Karpas-422 (cell line): Measurements from ENCODE around the gene CGRRF1. TPM values are rescaled to one million over a fixed set of nuclear protein-coding genes. Genes with fewer than 3 reads are reported as not detected.
A peak's percentile ranks its signal among the peaks of the same experiment; 100 is the strongest.

Source experiments
- DNase-seq: peaks from one replicate; pipeline ENCODE4 v3.0.0-alpha.2; 2015
- H2AFZ ChIP-seq: fragments of 200-600 bp; sonication (generic); 2 replicates; pipeline ENCODE4 v1.6.1; 2014; ENCODE audit warnings: antibody characterized with exemption, low read length, mixed read lengths
- H3K27ac ChIP-seq: fragments of 200-600 bp; sonication (generic); 2 replicates; pipeline ENCODE4 v1.5.1; 2014; ENCODE audit warnings: mild to moderate bottlenecking, low read length, moderate library complexity
- H3K27me3 ChIP-seq: fragments of 200-600 bp; sonication (generic); 2 replicates; pipeline ENCODE4 v1.6.1; 2014; ENCODE audit warnings: low read length, mixed read lengths
- H3K36me3 ChIP-seq: fragments of 200-600 bp; sonication (generic); 2 replicates; pipeline ENCODE4 v1.6.1; 2014; ENCODE audit warnings: low read length, mixed read lengths; ENCODE audit not compliant: insufficient read depth
- H3K4me1 ChIP-seq: fragments of 200-600 bp; sonication (generic); 2 replicates; pipeline ENCODE4 v1.6.1; 2014; ENCODE audit warnings: mild to moderate bottlenecking, low read length, mixed read lengths
- H3K4me2 ChIP-seq: fragments of 200-600 bp; sonication (generic); 2 replicates; pipeline ENCODE4 v1.6.1; 2014; ENCODE audit warnings: low read length, low read depth, mild to moderate bottlenecking; ENCODE audit not compliant: poor library complexity, severe bottlenecking
- H3K4me3 ChIP-seq: fragments of 200-600 bp; sonication (generic); 2 replicates; pipeline ENCODE4 v1.5.1; 2014; ENCODE audit warnings: mild to moderate bottlenecking, antibody characterized with exemption, low read length, mixed read lengths
- H3K79me2 ChIP-seq: fragments of 200-600 bp; sonication (generic); 2 replicates; pipeline ENCODE4 v1.6.1; 2014; ENCODE audit warnings: mild to moderate bottlenecking, low read length, mixed read lengths
- H3K9ac ChIP-seq: fragments of 200-600 bp; sonication (generic); 2 replicates; pipeline ENCODE4 v1.6.0; 2014; ENCODE audit warnings: low read length
- H3K9me2 ChIP-seq: fragments of 200-600 bp; sonication (generic), shearing (Covaris generic); replicated peaks from 2 replicates; pipeline ENCODE4 v1.6.0; 2014; ENCODE audit warnings: mild to moderate bottlenecking, low read length, moderate library complexity; ENCODE audit not compliant: insufficient read depth
- H3K9me3 ChIP-seq: fragments of 300-700, 200-600 bp; sonication (generic); 2 replicates; pipeline ENCODE4 v1.6.1; 2014; ENCODE audit warnings: low read length, mixed read lengths
- H4K20me1 ChIP-seq: fragments of 200-600 bp; sonication (generic); 2 replicates; pipeline ENCODE4 v1.6.1; 2014; ENCODE audit warnings: mild to moderate bottlenecking, antibody characterized with exemption, low read length, low read depth; ENCODE audit not compliant: insufficient read depth
- total RNA-seq: library from RNA; depleted of rRNA; stranded (reverse); fragments of >200 nt; shearing (Covaris generic); gene quantifications from 2 replicates; pipeline ENCODE4 v1.2.3, GENCODE V29; 2014; ENCODE audit warnings: low replicate concordance

CGRRF1 gene
- total RNA-seq, 1 experiment from 2014 or later: 25.9 TPM

DNA sequence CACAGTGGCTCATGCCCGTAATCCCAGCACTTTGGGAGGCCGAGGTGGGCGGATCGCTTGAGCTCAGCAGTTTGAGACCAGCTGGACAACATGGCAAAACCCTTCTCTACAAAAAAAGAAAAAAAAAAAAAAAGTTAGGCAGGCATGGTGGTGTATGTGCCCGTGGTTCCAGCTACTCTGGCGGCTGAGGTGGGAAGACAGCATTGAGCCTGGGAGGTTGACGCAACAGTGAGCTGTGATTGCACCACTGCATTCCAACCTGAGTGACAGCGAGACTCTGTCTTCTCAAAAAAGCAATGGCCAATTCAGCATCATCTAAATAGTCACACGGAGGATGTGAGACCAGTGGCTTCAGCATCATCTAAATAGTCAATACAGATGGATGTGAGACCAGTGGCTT, 46.8 kb downstream of the CGRRF1 start:
- no peak overlapping the region for H3K9ac ChIP-seq
- no peak overlapping the region for H2AFZ ChIP-seq
- H3K9me2 ChIP-seq: no peaks in the 10 kb centered on the region
- H3K9me3 ChIP-seq: no peaks in the 10 kb centered on the region
- no peaks in the 10 kb centered on the region for H3K79me2 ChIP-seq
- no peak overlapping the region for H3K4me2 ChIP-seq
- no peaks in the 10 kb centered on the region for H3K36me3 ChIP-seq
- H3K27me3 ChIP-seq: no peaks in the 10 kb centered on the region
- H3K4me1 ChIP-seq: no peaks in the 10 kb centered on the region
- H3K4me3 ChIP-seq: no peak overlapping the region
- DNase-seq: no peak
- no peak overlapping the region for H3K27ac ChIP-seq
- H4K20me1 ChIP-seq: no peaks in the 10 kb centered on the region

DNA sequence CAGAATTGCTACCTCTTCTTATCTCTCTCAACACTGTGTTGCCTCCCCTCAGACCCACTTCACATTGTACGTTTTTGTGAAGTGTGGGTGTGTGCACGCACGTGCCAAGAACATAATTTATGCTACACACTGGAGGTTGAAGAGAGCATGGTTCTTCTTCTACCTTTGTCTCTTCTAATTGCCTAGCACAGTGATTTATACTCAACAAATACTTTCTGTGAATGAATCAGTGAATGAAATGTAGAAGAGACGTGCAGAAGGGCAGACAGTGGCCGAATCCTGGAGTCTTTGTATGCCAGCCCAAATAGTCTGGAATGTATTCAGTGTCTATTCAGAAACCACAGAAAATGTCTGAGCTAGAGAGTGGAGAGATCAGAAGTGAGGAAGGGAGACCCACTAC, 52.6 kb downstream of the CGRRF1 start:
- H3K4me3 ChIP-seq: no peak overlapping the region
- DNase-seq: no peak
- H3K4me1 ChIP-seq: peaks cover 18% of the 10 kb centered on the region
- no peaks in the 10 kb centered on the region for H3K9me3 ChIP-seq
- H3K36me3 ChIP-seq: no peaks in the 10 kb centered on the region
- no peak overlapping the region for H3K4me2 ChIP-seq
- no peak overlapping the region for H2AFZ ChIP-seq
- H3K79me2 ChIP-seq: peaks cover 4% of the 10 kb centered on the region
- no peak overlapping the region for H3K9ac ChIP-seq
- H3K9me2 ChIP-seq: no peaks in the 10 kb centered on the region
- no peaks in the 10 kb centered on the region; the same call in 1 of the 2 replicates for H4K20me1 ChIP-seq
- no peaks in the 10 kb centered on the region for H3K27me3 ChIP-seq
- H3K27ac ChIP-seq: no peak overlapping the region

DNA sequence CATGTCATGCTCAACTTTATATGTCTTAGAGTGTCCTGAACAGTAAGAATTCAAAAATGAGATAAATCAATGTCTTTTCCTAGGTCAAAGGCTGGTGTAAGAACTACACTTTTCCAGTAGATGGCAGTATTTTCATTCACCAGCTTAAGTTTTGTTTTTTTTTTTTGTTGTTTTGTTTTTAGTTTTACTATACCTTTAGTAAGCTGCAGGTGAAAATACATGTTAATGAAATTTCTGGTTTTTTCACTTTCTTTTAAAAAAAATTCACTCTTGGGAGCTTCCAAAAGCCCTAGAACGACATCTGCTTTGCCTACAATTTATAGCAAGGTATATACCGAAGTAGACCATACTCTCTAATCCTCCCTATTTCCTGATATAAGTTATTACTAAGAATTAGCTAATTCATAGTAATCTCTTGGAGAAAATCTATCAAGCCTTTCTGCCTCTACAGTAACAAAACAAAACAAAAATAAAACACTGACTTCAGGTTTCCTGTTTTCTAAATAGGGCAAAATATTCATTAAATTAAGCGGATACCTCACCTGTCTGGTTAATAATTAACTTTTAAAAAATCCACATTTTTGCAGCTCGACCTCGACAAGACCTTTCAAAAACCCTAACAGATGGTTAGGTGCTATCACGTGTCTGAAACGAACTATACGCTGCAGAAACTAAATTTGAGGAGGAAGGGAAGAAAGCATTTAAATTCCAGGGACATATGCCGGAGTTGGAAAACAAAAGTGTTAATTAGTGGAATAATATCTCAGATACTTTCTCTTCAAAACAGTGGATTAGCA, 54.6 kb downstream of the CGRRF1 start:
- Histone ChIP-seq H3K9me2 (no peaks in the 10 kb centered on the region), H3K36me3 (peaks cover 11% of the 10 kb centered on the region), H3K4me2 (peak overlapping the region; percentile 92), H3K27ac (peak overlapping the region; percentile 88), H4K20me1 (peaks cover 2% of the 10 kb centered on the region; the same call in 1 of the 2 replicates), H3K79me2 (peaks cover 23% of the 10 kb centered on the region), H3K9ac (peak overlapping the region; percentile 94), H2AFZ (peak overlapping the region; percentile 64), H3K4me1 (peaks cover 25% of the 10 kb centered on the region), H3K27me3 (no peaks in the 10 kb centered on the region), H3K4me3 (peak overlapping the region; percentile 90), H3K9me3 (no peaks in the 10 kb centered on the region)
- DNase-seq: peak; percentile 88

DNA sequence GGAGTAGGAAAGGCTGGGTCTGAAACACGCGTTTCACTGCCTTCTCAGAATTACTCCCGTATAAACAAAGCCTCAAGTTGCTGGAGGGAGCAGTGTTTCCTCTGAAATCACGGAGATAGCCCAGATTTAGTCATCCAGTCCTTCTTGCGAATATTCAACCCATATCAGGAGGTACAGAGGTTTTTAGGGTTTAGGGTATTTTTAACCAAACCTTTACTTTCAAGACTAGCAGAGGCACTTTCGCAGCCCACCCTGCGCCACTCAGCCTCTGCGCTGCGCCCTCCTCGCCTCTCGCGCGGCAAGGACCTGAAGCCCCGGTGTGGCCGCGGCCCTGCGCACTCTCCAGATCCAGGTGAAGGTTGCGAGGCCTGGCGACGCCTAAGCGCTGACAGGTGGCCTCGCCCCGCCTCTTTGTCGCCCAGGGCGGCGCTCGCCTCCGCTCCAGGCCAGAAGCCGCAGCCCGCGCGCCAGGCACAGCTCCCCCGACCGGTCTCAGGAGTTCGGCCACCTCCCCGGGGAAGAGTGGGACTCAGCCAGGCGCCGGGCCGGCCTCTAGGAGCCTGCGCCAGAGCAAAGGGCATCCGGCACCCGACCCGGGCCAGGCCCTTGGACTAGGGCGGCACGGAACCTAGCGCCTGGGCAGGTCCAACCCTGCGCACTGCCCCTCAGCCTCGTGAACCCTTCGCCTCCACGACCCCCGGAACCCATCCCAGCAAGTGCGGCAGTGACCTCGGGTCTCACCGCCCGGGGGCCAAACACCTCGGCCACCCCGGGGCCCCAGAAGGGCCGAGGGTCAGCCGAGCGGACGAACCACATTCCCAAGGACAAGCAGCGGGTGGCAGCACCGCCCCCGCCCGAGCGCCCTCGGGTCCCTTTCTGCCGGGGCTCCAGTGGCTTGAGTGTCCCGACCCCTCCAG, 55.4 kb downstream of the CGRRF1 start:
- DNase-seq: peak; percentile 92
- no peaks in the 10 kb centered on the region for H3K9me2 ChIP-seq
- no peaks in the 10 kb centered on the region for H3K9me3 ChIP-seq
- H3K9ac ChIP-seq: peak overlapping the region; percentile 94
- H3K27ac ChIP-seq: peak overlapping the region; percentile 88
- peak overlapping the region; percentile 92 for H3K4me2 ChIP-seq
- peak overlapping the region; percentile 90 for H3K4me3 ChIP-seq
- peak overlapping the region; percentile 64 for H2AFZ ChIP-seq
- H4K20me1 ChIP-seq: peaks cover 4% of the 10 kb centered on the region; the same call in 1 of the 2 replicates
- peaks cover 31% of the 10 kb centered on the region for H3K79me2 ChIP-seq
- H3K4me1 ChIP-seq: peaks cover 33% of the 10 kb centered on the region
- peaks cover 19% of the 10 kb centered on the region for H3K36me3 ChIP-seq
- no peaks in the 10 kb centered on the region for H3K27me3 ChIP-seq

DNA sequence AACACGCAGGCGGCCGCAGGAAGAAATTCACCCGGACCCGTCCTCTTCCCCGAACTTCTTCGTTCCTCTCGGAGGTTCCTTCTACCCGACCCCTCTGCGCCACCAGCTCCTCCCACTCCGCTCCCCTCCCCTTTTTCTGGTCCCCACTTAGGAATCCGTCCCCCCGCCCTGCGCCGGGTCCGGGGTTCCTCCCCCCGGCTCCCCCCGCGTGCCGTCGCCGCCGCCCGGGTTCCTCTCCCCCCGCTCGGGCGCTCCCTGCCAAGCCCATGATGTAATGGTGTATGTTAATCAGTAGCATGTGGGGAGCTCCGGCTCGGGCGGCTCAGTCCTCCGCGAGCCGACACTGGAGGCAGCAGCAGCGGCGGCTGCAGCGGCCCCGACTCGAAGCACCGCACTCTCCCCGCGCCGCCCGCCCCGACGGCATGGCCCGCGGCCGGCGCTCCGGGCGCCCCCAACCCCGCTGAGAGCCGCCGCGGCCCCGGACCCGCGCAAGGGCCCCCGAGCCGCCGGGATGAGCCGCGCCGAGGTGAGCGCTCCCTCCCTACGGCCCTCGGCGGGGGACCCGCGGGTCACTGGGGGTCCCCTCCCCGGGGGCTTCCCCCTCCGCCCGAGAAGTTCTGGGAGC, 56.2 kb downstream of the CGRRF1 start:
- Histone ChIP-seq H4K20me1 (peaks cover 4% of the 10 kb centered on the region; the same call in 1 of the 2 replicates), H3K9ac (peak overlapping the region; percentile 94), H3K9me3 (0 out of 2 replicates have a peak, but pooled peaks cover under 1% of the 10 kb centered on the region), H3K27ac (peak overlapping the region; percentile 88), H3K4me1 (peaks cover 36% of the 10 kb centered on the region), H2AFZ (peak overlapping the region; percentile 64; the same call in 1 of the 2 replicates), H3K4me3 (peak overlapping the region; percentile 90), H3K4me2 (peak overlapping the region; percentile 92), H3K79me2 (peaks cover 39% of the 10 kb centered on the region), H3K36me3 (peaks cover 27% of the 10 kb centered on the region), H3K27me3 (no peaks in the 10 kb centered on the region), H3K9me2 (no peaks in the 10 kb centered on the region)
- peak; percentile 97 for DNase-seq

DNA sequence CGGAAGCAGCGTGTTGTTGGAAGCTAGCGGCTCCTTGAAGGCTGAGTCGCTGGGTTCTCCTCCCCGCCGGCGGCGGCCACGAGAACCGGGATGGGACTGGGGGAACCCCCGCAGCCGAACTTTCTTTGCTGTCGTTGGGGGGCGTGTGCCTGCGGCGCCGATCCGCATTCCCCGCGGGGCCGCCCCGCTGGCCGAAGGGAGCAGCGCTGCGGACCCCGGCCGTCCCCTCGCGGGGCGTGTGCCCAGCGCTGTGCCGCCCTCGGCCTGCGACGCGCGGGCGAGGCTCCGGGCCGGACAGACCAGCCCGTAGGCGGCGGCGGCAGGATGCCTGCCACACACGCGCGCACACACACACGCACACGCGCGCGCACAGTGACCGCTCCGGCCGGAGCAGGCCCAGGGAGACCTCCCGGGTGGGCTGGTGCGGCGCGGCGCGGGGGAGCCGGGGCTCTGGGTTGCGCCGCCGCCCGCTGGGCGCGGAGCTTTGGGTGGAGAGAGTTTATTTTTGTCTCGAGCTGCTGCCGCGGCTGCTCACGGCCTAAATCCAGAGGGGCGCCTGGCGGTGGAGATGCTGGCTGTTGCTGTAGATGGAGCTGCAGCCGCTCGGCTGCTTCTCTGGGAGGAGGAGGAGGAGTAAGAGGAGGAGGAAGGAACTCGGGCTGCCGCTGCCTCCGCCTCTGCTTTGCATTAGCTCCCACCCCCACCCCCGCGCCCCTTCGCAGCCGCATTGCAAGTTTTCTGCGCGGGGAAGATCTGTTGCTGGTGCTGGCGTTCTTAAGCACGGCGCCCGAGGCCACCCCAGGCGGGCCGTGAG, 56.9 kb downstream of the CGRRF1 start, which contains the start of gene SAMD4A:
TSS of gene SAMD4A (plus strand) at position 719 of the 814 bp plus-strand sequence. CDS start 789 bp downstream, outside the sequence.
- Histone ChIP-seq H3K27ac (peak within 1 kb of the TSS; percentile 88), H3K79me2 (peaks cover 46% of the 10 kb centered on the region), H3K4me3 (peak within 1 kb of the TSS; percentile 90), H3K27me3 (no peaks in the 10 kb centered on the region), H3K9ac (peak within 1 kb of the TSS; percentile 94), H3K9me2 (no peaks in the 10 kb centered on the region), H3K4me1 (peaks cover 38% of the 10 kb centered on the region), H3K36me3 (peaks cover 34% of the 10 kb centered on the region), H3K4me2 (peak within 1 kb of the TSS; percentile 92), H2AFZ (no peak within 1 kb of the TSS), H4K20me1 (peaks cover 4% of the 10 kb centered on the region; the same call in 1 of the 2 replicates), H3K9me3 (peaks cover 5% of the 10 kb centered on the region; the same call in 1 of the 2 replicates)
- peak; percentile 98 for DNase-seq

DNA sequence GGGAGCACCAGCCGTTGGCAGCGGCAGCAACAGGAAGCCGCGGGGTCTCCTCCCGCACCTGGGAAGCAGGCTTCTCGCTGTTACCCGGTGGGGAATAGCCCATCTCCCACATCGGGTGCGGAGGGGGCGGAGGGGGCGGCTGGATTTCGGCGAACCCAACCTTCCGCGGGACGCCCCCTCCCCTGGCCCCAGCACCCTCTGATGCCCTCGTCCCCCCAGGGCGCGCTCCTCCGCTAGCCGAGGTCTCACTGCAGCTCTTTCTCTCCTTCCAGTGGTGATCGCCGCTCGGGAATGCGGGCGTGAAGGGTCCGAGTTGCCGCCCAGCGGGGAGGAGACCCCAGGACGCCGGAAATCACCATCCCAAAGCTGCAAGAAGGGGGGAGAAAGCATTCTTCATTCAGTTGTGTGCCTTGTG, 57.5 kb downstream of the CGRRF1 start:
- H3K4me1 ChIP-seq: peaks cover 38% of the 10 kb centered on the region
- H2AFZ ChIP-seq: no peak overlapping the region
- no peaks in the 10 kb centered on the region for H3K9me2 ChIP-seq
- H3K9me3 ChIP-seq: peaks cover 10% of the 10 kb centered on the region
- peak overlapping the region; percentile 94 for H3K9ac ChIP-seq
- peaks cover 4% of the 10 kb centered on the region; the same call in 1 of the 2 replicates for H4K20me1 ChIP-seq
- DNase-seq: no peak
- peak overlapping the region; percentile 88 for H3K27ac ChIP-seq
- H3K36me3 ChIP-seq: peaks cover 40% of the 10 kb centered on the region
- H3K4me3 ChIP-seq: peak overlapping the region; percentile 90
- H3K27me3 ChIP-seq: no peaks in the 10 kb centered on the region
- peak overlapping the region; percentile 92 for H3K4me2 ChIP-seq
- peaks cover 52% of the 10 kb centered on the region for H3K79me2 ChIP-seq
